Liver (tissue), 9 donors: ENCODE results near the gene MLLT3. TPM values are rescaled to one million over a fixed set of nuclear protein-coding genes. Genes with fewer than 3 reads are reported as not detected.

ENCODE experiments used
- DNase-seq: peaks from one replicate; pipeline ENCODE4 v3.0.0-alpha.2; 2017; ENCODE audit warnings: low spot score
- H3K27ac ChIP-seq, 2 donors: one replicate each; pipeline ENCODE4 v1.7.0; 2013; ENCODE audit warnings: inconsistent platforms in 2 of 2, low read length in 2 of 2, control low read depth in 1 of 2, low read depth in 1 of 2, mild to moderate bottlenecking in 1 of 2
- H3K27me3 ChIP-seq, 4 donors: one replicate each; pipeline versions ENCODE4 v1.6.1 to v1.7.0; 2013; ENCODE audit warnings: low read length in 3 of 4, inconsistent platforms in 1 of 4, mild to moderate bottlenecking in 1 of 4, moderate library complexity in 1 of 4; ENCODE audit not compliant: control insufficient read depth in 4 of 4, insufficient read depth in 4 of 4
- H3K36me3 ChIP-seq, 4 donors: one replicate each; pipeline versions ENCODE4 v1.6.1 to v1.7.0; 2013; ENCODE audit warnings: low read length in 3 of 4, mild to moderate bottlenecking in 3 of 4, low read depth in 1 of 4, moderate library complexity in 1 of 4; ENCODE audit not compliant: control insufficient read depth in 4 of 4, insufficient read depth in 3 of 4
- H3K4me1 ChIP-seq, 4 donors: one replicate each; pipeline versions ENCODE4 v1.6.1 to v1.7.0; 2013; ENCODE audit warnings: low read length in 3 of 4, mild to moderate bottlenecking in 3 of 4, moderate library complexity in 1 of 4; ENCODE audit not compliant: control insufficient read depth in 4 of 4, insufficient read depth in 4 of 4
- H3K4me3 ChIP-seq, 3 donors: one replicate each; pipeline versions ENCODE4 v1.6.1 to v1.7.0; 2013; ENCODE audit warnings: low read length in 3 of 3, control low read depth in 1 of 3, low read depth in 1 of 3, mild to moderate bottlenecking in 1 of 3
- H3K9ac ChIP-seq, 2 donors: one replicate each; pipeline ENCODE4 v1.7.0; 2013; ENCODE audit warnings: low read length in 2 of 2, mild to moderate bottlenecking in 2 of 2, moderate library complexity in 2 of 2, control low read depth in 1 of 2, low read depth in 1 of 2
- H3K9me3 ChIP-seq, 4 donors: one replicate each; pipeline versions ENCODE4 v1.6.1 to v1.7.0; 2013; ENCODE audit warnings: low read length in 3 of 4; ENCODE audit not compliant: control insufficient read depth in 4 of 4
- ATF3 ChIP-seq: IDR thresholded peaks from 2 replicates; pipeline ENCODE4 v1.6.1; 2016; ENCODE audit warnings: antibody characterized with exemption
- CTCF ChIP-seq: fragments of 150-350 bp; IDR thresholded peaks from 2 replicates; pipeline ENCODE4 v1.5.1; 2017; ENCODE audit warnings: improper control_type of control experiment, low read depth, low read length; ENCODE audit not compliant: missing input control
- EGR1 ChIP-seq, 2 donors: IDR thresholded peaks; 2 replicates each; pipeline ENCODE4 v1.6.1; 2016 to 2018; ENCODE audit warnings: antibody characterized with exemption in 2 of 2, low read depth in 2 of 2
- FOXA1 ChIP-seq: IDR thresholded peaks from 2 replicates; pipeline ENCODE4 v1.6.1; 2016; ENCODE audit warnings: antibody characterized with exemption
- FOXA2 ChIP-seq: IDR thresholded peaks from 2 replicates; pipeline ENCODE4 v1.6.1; 2016; ENCODE audit warnings: antibody characterized with exemption
- GABPA ChIP-seq, 2 donors: IDR thresholded peaks in 1 of 2; conservative IDR thresholded peaks in 1 of 2; 2 replicates each; pipeline ENCODE4 v1.6.1; 2016; ENCODE audit warnings: antibody characterized with exemption in 2 of 2, mild to moderate bottlenecking in 1 of 2, moderate library complexity in 1 of 2
- HNF4A ChIP-seq, 2 donors: conservative IDR thresholded peaks; 2 replicates each; pipeline ENCODE4 v1.6.1; 2016; ENCODE audit warnings: antibody characterized with exemption in 2 of 2, mild to moderate bottlenecking in 2 of 2
- HNF4G ChIP-seq: IDR thresholded peaks from 2 replicates; pipeline ENCODE4 v1.6.1; 2016; ENCODE audit warnings: antibody characterized with exemption
- MAX ChIP-seq: IDR thresholded peaks from 2 replicates; pipeline ENCODE4 v1.6.1; 2016; ENCODE audit warnings: antibody characterized with exemption
- NR2F2 ChIP-seq: IDR thresholded peaks from 2 replicates; pipeline ENCODE4 v1.6.1; 2016; ENCODE audit warnings: antibody characterized with exemption
- RAD21 ChIP-seq, 2 donors: IDR thresholded peaks; 2 replicates each; pipeline ENCODE4 v1.6.1; 2016; ENCODE audit warnings: antibody characterized with exemption in 2 of 2, mild to moderate bottlenecking in 2 of 2
- RXRA ChIP-seq, 2 donors: IDR thresholded peaks; 2 replicates each; pipeline ENCODE4 v1.6.1; 2017 to 2018; ENCODE audit warnings: antibody characterized with exemption in 2 of 2, mild to moderate bottlenecking in 1 of 2
- SP1 ChIP-seq: IDR thresholded peaks from 2 replicates; pipeline ENCODE4 v1.6.1; 2018; ENCODE audit warnings: antibody characterized with exemption, mild to moderate bottlenecking
- TAF1 ChIP-seq: conservative IDR thresholded peaks from 2 replicates; pipeline ENCODE4 v1.6.1; 2016; ENCODE audit warnings: antibody characterized with exemption, mild to moderate bottlenecking
- YY1 ChIP-seq: IDR thresholded peaks from 2 replicates; pipeline ENCODE4 v1.6.1; 2016; ENCODE audit warnings: antibody characterized with exemption, mild to moderate bottlenecking
- polyA plus RNA-seq, 2 donors: library from polyadenylated mRNA; stranded (reverse) in 1 of 2; unstranded in 1 of 2; fragments of 200-250 nt in 1 of 2; fragments of >200 nt in 1 of 2; fragmentation: Nextera tagmentation in 1 of 2; extraction: Ambion mirVana in 1 of 2; gene quantifications; one replicate each; pipeline versions ENCODE4 v1.2.1 to v1.2.3, GENCODE V29; 2013 to 2015
- total RNA-seq, 2 donors: library from RNA; depleted of rRNA; stranded (reverse); fragments of >200 nt; gene quantifications; one replicate each; pipeline ENCODE4 v1.2.3, GENCODE V29; 2014
- TF ChIP-seq, protein P1 (sequence below): IDR thresholded peaks from 2 replicates; pipeline ENCODE4 v1.6.1; 2016; ENCODE audit warnings: antibody characterized with exemption
- TF ChIP-seq, protein P2 (sequence below): IDR thresholded peaks from 2 replicates; pipeline ENCODE4 v1.6.1; 2016; ENCODE audit warnings: antibody characterized with exemption, mild to moderate bottlenecking
- donor health status: healthy.
- donor health status: healthy.
- donor health status: healthy.
- donor health status: healthy.
- donor health status: healthy.

MLLT3 gene
- total and polyA plus RNA-seq, 4 donors = 0.79 to 25.5 (median 1.3) TPM

- Histone ChIP-seq H3K4me1 (no peaks in the 10 kb centered on the region), H3K36me3 (no peaks in the 10 kb centered on the region), H3K27me3 (no peaks in the 10 kb centered on the region), H3K27ac (no peak overlapping the region), H3K9ac (no peak overlapping the region), H3K4me3 (no peak overlapping the region), H3K9me3 (no peaks in the 10 kb centered on the region)
- no peak for TF ChIP-seq ATF3
- no peak for TF ChIP-seq MAX
- no peak for TF ChIP-seq GABPA (IDR thresholded peaks at IDR 0.05 in 1 of 2, conservative IDR thresholded peaks at IDR 0.05 in 1 of 2)
- TF ChIP-seq, protein P1, sequence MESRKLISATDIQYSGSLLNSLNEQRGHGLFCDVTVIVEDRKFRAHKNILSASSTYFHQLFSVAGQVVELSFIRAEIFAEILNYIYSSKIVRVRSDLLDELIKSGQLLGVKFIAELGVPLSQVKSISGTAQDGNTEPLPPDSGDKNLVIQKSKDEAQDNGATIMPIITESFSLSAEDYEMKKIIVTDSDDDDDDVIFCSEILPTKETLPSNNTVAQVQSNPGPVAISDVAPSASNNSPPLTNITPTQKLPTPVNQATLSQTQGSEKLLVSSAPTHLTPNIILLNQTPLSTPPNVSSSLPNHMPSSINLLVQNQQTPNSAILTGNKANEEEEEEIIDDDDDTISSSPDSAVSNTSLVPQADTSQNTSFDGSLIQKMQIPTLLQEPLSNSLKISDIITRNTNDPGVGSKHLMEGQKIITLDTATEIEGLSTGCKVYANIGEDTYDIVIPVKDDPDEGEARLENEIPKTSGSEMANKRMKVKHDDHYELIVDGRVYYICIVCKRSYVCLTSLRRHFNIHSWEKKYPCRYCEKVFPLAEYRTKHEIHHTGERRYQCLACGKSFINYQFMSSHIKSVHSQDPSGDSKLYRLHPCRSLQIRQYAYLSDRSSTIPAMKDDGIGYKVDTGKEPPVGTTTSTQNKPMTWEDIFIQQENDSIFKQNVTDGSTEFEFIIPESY = no peak
- no peak for TF ChIP-seq RAD21 (IDR thresholded peaks at IDR 0.05)
- no peak for TF ChIP-seq NR2F2
- TF ChIP-seq SP1 = no peak
- TF ChIP-seq HNF4G = no peak
- TF ChIP-seq CTCF = no peak
- TF ChIP-seq YY1 = no peak
- TF ChIP-seq EGR1 (IDR thresholded peaks at IDR 0.05; ENCODE audit: low read depth in 2 of 2) = no peak
- TF ChIP-seq HNF4A (conservative IDR thresholded peaks at IDR 0.05) = no peak
- no peak for TF ChIP-seq TAF1
- TF ChIP-seq FOXA1 = no peak
- no peak for TF ChIP-seq RXRA (IDR thresholded peaks at IDR 0.05)
- TF ChIP-seq, protein P2, sequence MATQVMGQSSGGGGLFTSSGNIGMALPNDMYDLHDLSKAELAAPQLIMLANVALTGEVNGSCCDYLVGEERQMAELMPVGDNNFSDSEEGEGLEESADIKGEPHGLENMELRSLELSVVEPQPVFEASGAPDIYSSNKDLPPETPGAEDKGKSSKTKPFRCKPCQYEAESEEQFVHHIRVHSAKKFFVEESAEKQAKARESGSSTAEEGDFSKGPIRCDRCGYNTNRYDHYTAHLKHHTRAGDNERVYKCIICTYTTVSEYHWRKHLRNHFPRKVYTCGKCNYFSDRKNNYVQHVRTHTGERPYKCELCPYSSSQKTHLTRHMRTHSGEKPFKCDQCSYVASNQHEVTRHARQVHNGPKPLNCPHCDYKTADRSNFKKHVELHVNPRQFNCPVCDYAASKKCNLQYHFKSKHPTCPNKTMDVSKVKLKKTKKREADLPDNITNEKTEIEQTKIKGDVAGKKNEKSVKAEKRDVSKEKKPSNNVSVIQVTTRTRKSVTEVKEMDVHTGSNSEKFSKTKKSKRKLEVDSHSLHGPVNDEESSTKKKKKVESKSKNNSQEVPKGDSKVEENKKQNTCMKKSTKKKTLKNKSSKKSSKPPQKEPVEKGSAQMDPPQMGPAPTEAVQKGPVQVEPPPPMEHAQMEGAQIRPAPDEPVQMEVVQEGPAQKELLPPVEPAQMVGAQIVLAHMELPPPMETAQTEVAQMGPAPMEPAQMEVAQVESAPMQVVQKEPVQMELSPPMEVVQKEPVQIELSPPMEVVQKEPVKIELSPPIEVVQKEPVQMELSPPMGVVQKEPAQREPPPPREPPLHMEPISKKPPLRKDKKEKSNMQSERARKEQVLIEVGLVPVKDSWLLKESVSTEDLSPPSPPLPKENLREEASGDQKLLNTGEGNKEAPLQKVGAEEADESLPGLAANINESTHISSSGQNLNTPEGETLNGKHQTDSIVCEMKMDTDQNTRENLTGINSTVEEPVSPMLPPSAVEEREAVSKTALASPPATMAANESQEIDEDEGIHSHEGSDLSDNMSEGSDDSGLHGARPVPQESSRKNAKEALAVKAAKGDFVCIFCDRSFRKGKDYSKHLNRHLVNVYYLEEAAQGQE = no peak
- TF ChIP-seq FOXA2 = no peak
- no peak for DNase-seq
Observed at GRCh38 chr9:20414150-20414549, 208.1 kb downstream of the MLLT3 start.
